Endothelial cell of hepatic sinusoid (primary cell): ENCODE results near the gene ALKBH5.

Source experiments
- in situ Hi-C: cut with HindIII; loops from 2 replicates; pipeline ENCODE4 v1.10.0; 2017; ENCODE audit warnings: low sequenced_read_pairs

Gene ALKBH5

GRCh38 chr17:18184143-18185031 lies 759 bp downstream of the ALKBH5 start:
- in situ Hi-C loops: no loop called here

GRCh38 chr17:18185391-18185790 lies 1.8 kb downstream of the ALKBH5 start:
- in situ Hi-C loops: no loop called here

GRCh38 chr17:18185832-18186626 lies 2.4 kb downstream of the ALKBH5 start:
- in situ Hi-C loops: no loop called here

- in situ Hi-C loops: no loop called here
Measured at GRCh38 chr17:18186627-18186982, 3.0 kb downstream of the ALKBH5 start.

- in situ Hi-C loops: no loop called here
Measured at GRCh38 chr17:18187226-18187625, 3.6 kb downstream of the ALKBH5 start.

GRCh38 chr17:18187821-18188761 lies 4.5 kb downstream of the ALKBH5 start:
- in situ Hi-C loops: no loop called here

GRCh38 chr17:18190628-18191235 lies 7.1 kb downstream of the ALKBH5 start:
- in situ Hi-C loops: no loop called here

- in situ Hi-C loops: no loop called here
Measured at GRCh38 chr17:18191236-18191667, 7.6 kb downstream of the ALKBH5 start.

- in situ Hi-C loops: no loop called here
Measured at GRCh38 chr17:18191967-18192366, 8.3 kb downstream of the ALKBH5 start.

GRCh38 chr17:18194394-18194793 lies 10.8 kb downstream of the ALKBH5 start:
- in situ Hi-C loops: no loop called here

- in situ Hi-C loops: no loop called here
Measured at GRCh38 chr17:18194804-18195203, 11.2 kb downstream of the ALKBH5 start.

GRCh38 chr17:18195246-18195645 lies 11.6 kb downstream of the ALKBH5 start:
- in situ Hi-C loops: no loop called here

- in situ Hi-C loops: no loop called here
Measured at GRCh38 chr17:18197535-18198194, 14.0 kb downstream of the ALKBH5 start.

- in situ Hi-C loops: no loop called here
Measured at GRCh38 chr17:18198530-18198929, 14.9 kb downstream of the ALKBH5 start.

GRCh38 chr17:18201108-18201507 lies 17.5 kb downstream of the ALKBH5 start:
- in situ Hi-C loops: no loop called here

- in situ Hi-C loops: no loop called here
Measured at GRCh38 chr17:18203308-18203707, 19.7 kb downstream of the ALKBH5 start.

- in situ Hi-C loops: no loop called here
Measured at GRCh38 chr17:18205861-18206260, 22.2 kb downstream of the ALKBH5 start.

- in situ Hi-C loops: no loop called here
Measured at GRCh38 chr17:18206962-18207361, 23.3 kb downstream of the ALKBH5 start.

- in situ Hi-C loops: no loop called here
Measured at GRCh38 chr17:18208092-18208491, 24.5 kb downstream of the ALKBH5 start.
